Esophagus (tissue), 2 donors: ENCODE measurements around the gene UBE3B. TPM values are rescaled to one million over a fixed set of nuclear protein-coding genes. Genes with fewer than 3 reads are reported as not detected.

Experiments used
- H3K27ac ChIP-seq, 2 donors: one replicate each; pipeline ENCODE4 v1.5.1; 2013; ENCODE audit warnings: low read depth in 2 of 2, mild to moderate bottlenecking in 2 of 2, inconsistent platforms in 1 of 2, low read length in 1 of 2, moderate library complexity in 1 of 2
- H3K27me3 ChIP-seq, 2 donors: one replicate each; pipeline ENCODE4 v1.6.1; 2013; ENCODE audit warnings: low read length in 2 of 2, control low read depth in 1 of 2, mild to moderate bottlenecking in 1 of 2; ENCODE audit not compliant: insufficient read depth in 2 of 2, control insufficient read depth in 1 of 2
- H3K36me3 ChIP-seq, 2 donors: one replicate each; pipeline ENCODE4 v1.6.1; 2013; ENCODE audit warnings: low read length in 1 of 2; ENCODE audit not compliant: control insufficient read depth in 2 of 2, insufficient read depth in 2 of 2
- H3K4me1 ChIP-seq, 2 donors: one replicate each; pipeline ENCODE4 v1.6.1; 2013; ENCODE audit warnings: low read length in 1 of 2; ENCODE audit not compliant: control insufficient read depth in 2 of 2, insufficient read depth in 2 of 2
- H3K4me3 ChIP-seq, 2 donors: one replicate each; pipeline ENCODE4 v1.5.1; 2013; ENCODE audit warnings: low read length in 2 of 2, mild to moderate bottlenecking in 2 of 2, low read depth in 1 of 2, moderate library complexity in 1 of 2
- H3K9me3 ChIP-seq, 2 donors: one replicate each; pipeline ENCODE4 v1.6.1; 2013; ENCODE audit warnings: mild to moderate bottlenecking in 2 of 2, low read depth in 1 of 2, low read length in 1 of 2, moderate library complexity in 1 of 2; ENCODE audit not compliant: control insufficient read depth in 2 of 2, insufficient read depth in 1 of 2
- WGBS, 2 donors: extraction: QIAGEN DNeasy Blood & Tissue Kit; methylation state at CpG; one replicate each; pipeline ENCODE4 v1.1.7; 2013; 5-methylcytosine and 5-hydroxymethylcytosine counted together
- polyA plus RNA-seq, 2 donors: library from polyadenylated mRNA; stranded (reverse); fragments of 200-250 nt; gene quantifications; one replicate each; pipeline ENCODE4 v1.2.3, GENCODE V29; 2013
- donor health status: healthy with polysubstance abuse.
- donor health status: Bipolar disorder and iron deficiency.

Gene UBE3B
- polyA plus RNA-seq, 2 donors = 12.6 to 14.0 TPM

DNA sequence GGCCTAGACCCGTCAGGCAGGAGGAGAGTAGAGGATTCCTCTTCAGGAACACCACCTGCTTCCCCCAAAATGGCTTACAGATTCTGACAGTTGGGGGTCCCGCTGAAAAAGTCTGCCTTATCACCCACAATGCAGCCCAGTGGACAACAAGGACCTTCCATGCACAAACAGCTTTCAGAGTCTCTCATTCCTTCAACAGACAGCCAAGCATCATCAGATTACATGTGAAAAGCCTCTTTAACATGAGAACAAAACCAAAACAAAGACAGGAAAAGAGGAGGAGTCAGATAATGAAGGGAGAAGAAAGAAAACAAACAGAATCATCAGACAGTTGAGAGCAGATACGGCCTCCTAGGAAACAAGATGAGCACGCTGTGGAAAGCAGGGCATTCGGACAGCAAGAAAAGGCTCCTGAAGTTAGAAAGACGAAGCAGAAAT lies 18.6 kb upstream of the UBE3B start:
- Histone ChIP-seq H3K36me3 (peaks cover 18 to 30% of the 10 kb centered on the region in 2 donors), H3K4me1 (peaks cover 18 to 28% of the 10 kb centered on the region in 2 donors), H3K4me3 (no peak overlapping the region), H3K27ac (peak overlapping the region; percentile 71 to 83), H3K27me3 (no peaks in the 10 kb centered on the region), H3K9me3 (no peaks in the 10 kb centered on the region)
- 67 to 70% methylated on average over 6 of the region's 6 CpGs for WGBS, 2 donors

DNA sequence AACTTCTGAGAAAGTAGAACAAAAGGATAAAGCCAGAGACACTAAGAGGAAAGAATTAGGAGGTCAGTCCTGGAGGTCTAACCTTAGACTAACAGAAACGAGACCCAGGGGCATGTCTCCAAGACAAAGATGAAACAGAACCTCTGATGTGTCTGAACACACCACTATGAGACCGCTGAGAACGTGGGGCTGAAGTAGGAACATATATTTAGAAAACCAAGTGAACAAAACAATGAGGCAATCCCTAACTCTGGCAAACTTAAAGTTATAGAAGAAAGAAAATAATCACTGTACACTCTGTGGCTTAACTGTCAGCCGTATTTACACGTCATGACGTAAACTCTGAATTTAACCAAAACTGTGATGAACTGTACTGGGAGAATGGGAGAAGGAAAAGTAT lies 18.2 kb upstream of the UBE3B start:
- peak overlapping the region; percentile 47 to 71 for H3K27ac ChIP-seq
- no peak overlapping the region for H3K4me3 ChIP-seq
- peaks cover 18 to 32% of the 10 kb centered on the region in 2 donors for H3K4me1 ChIP-seq
- WGBS, 2 donors = 68 to 70% methylated on average over 6 of the region's 6 CpGs
- no peaks in the 10 kb centered on the region for H3K27me3 ChIP-seq
- no peaks in the 10 kb centered on the region for H3K9me3 ChIP-seq
- peaks cover 14 to 29% of the 10 kb centered on the region in 2 donors for H3K36me3 ChIP-seq

DNA sequence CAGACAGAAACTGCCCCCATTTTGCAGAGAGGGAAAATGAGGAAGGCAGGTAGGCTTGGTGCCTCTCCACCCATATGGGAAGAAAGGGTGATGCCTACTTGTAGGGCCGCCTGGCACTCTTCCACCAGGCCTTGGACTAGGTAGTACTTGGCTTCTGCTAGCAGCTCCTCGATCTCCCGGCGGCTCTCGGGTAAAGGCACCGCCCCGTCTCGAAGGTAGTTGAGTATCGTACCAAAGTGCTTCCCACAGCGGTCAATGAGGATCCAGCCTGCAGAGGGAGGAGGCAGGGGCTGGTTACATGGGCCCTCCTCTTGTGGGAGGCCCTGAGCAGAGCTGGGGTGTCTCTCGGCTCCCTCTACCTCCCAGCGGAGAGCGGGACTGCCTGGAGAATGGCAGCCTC lies 16.9 kb upstream of the UBE3B start:
- Histone ChIP-seq H3K27ac (peak overlapping the region; percentile 95 to 96), H3K4me1 (peaks cover 18 to 32% of the 10 kb centered on the region in 2 donors), H3K9me3 (no peaks in the 10 kb centered on the region), H3K36me3 (peaks cover 10 to 33% of the 10 kb centered on the region in 2 donors), H3K4me3 (no peak overlapping the region), H3K27me3 (no peaks in the 10 kb centered on the region)
- WGBS, 2 donors = 87 to 93% methylated on average over 13 of the region's 13 CpGs

- H3K4me3 ChIP-seq = no peak overlapping the region
- peak overlapping the region; percentile 95 to 96 for H3K27ac ChIP-seq
- no peaks in the 10 kb centered on the region for H3K9me3 ChIP-seq
- peaks cover 3 to 26% of the 10 kb centered on the region in 2 donors for H3K36me3 ChIP-seq
- peaks cover 18 to 32% of the 10 kb centered on the region in 2 donors for H3K4me1 ChIP-seq
- H3K27me3 ChIP-seq = no peaks in the 10 kb centered on the region
- 63 to 65% methylated on average over 8 of the region's 8 CpGs for WGBS, 2 donors
These were observed 16.2 kb upstream of the UBE3B start for GRCh38 chr12:109461049-109461845.

GRCh38 chr12:109461846-109462756 lies 15.3 kb upstream of the UBE3B start:
- Histone ChIP-seq H3K4me1 (peaks cover 18 to 32% of the 10 kb centered on the region in 2 donors), H3K27ac (peak overlapping the region; percentile 95 to 96), H3K4me3 (no peak overlapping the region), H3K27me3 (no peaks in the 10 kb centered on the region), H3K9me3 (no peaks in the 10 kb centered on the region), H3K36me3 (peaks cover 0 to 26% of the 10 kb centered on the region in 2 donors)
- WGBS, 2 donors = 46 to 59% methylated on average over 13 of the region's 13 CpGs

- Histone ChIP-seq H3K4me3 (peak overlapping the region in 1 of 2 donors; percentile 7), H3K27ac (peak overlapping the region; percentile 95 to 96), H3K27me3 (no peaks in the 10 kb centered on the region), H3K4me1 (peaks cover 18 to 33% of the 10 kb centered on the region in 2 donors), H3K36me3 (peaks cover 1 to 24% of the 10 kb centered on the region in 2 donors), H3K9me3 (no peaks in the 10 kb centered on the region)
- 14 to 34% methylated on average over 14 of the region's 14 CpGs for WGBS, 2 donors
These were observed 14.4 kb upstream of the UBE3B start for GRCh38 chr12:109462868-109463692.

DNA sequence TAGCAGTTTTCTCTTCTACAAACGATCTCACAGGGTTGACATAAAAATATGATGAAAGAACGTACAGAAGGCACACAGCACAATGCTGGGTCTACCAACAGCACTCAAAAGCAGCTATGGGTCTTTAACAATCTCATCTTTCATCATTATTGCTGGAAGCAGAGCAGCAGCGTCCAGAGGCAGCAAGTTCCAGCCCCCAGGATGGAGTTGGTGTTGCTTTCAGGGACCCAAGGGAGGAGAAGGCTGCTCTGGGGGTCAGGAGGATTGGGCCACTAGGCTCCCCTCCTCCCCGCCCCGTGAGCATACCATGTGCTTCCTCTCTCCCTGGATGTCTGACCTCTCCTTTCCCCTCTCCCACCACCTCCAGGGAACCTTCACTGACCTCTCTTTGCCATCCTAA lies 13.7 kb upstream of the UBE3B start:
- Histone ChIP-seq H3K27me3 (no peaks in the 10 kb centered on the region), H3K4me1 (peaks cover 18 to 29% of the 10 kb centered on the region in 2 donors), H3K9me3 (no peaks in the 10 kb centered on the region), H3K4me3 (no peak overlapping the region), H3K27ac (peak overlapping the region; percentile 95 to 96), H3K36me3 (peaks cover 3 to 24% of the 10 kb centered on the region in 2 donors)
- 56 to 57% methylated on average over 5 of the region's 5 CpGs for WGBS, 2 donors

- H3K27ac ChIP-seq = peak overlapping the region in 1 of 2 donors; percentile 56
- H3K27me3 ChIP-seq = no peaks in the 10 kb centered on the region
- no peak overlapping the region for H3K4me3 ChIP-seq
- 91% methylated on average over 14 of the region's 14 CpGs for WGBS, 2 donors
- H3K36me3 ChIP-seq = peaks cover 7 to 30% of the 10 kb centered on the region in 2 donors
- H3K9me3 ChIP-seq = no peaks in the 10 kb centered on the region
- peaks cover 21 to 29% of the 10 kb centered on the region in 2 donors for H3K4me1 ChIP-seq
These were observed 12.6 kb upstream of the UBE3B start for GRCh38 chr12:109464642-109465351.
